ENCODE data around the gene CXXC1.
"Not testable (repeated sequence)": the region's sequence is repeated elsewhere in the genome, so short reads cannot be mapped to it uniquely, and the experiment has no call there.

CXXC1 gene

GRCh38 chr18:50289108-50289443 is 1.6 kb upstream of the CXXC1 start:
- no peak for TF ChIP-seq CTCF (IDR thresholded peaks at IDR 0.05)
- H3K4me3 ChIP-seq (ENCODE audit: low read depth in 1 of 2, low read length in 1 of 2) = no peak overlapping the region
- H3K4me1 ChIP-seq (ENCODE audit: control insufficient read depth in 1 of 2, insufficient read depth in 1 of 2, low read depth in 1 of 2, low read length in 1 of 2) = peaks cover 22 to 24% of the 10 kb centered on the region in 2 experiments
- H3K36me3 ChIP-seq = peaks cover 19% of the 10 kb centered on the region
- no peak overlapping the region for H3K27ac ChIP-seq
- H3K9me3 ChIP-seq = no peaks in the 10 kb centered on the region
- H3K27me3 ChIP-seq = no peaks in the 10 kb centered on the region

- H3K4me1 ChIP-seq (ENCODE audit: control insufficient read depth in 1 of 2, insufficient read depth in 1 of 2, low read depth in 1 of 2, low read length in 1 of 2) = peaks cover 22 to 24% of the 10 kb centered on the region in 2 experiments
- peak overlapping the region; percentile 92 for H3K4me3 ChIP-seq (ENCODE audit: low read depth in 1 of 2, low read length in 1 of 2)
- not testable (repeated sequence) for H3K9me3 ChIP-seq, H3K27me3 ChIP-seq
- H3K27ac ChIP-seq = peak overlapping the region; percentile 80
- peaks cover 25% of the 10 kb centered on the region for H3K36me3 ChIP-seq
Observed at GRCh38 chr18:50288348-50289107, 1.0 kb upstream of the CXXC1 start.

GRCh38 chr18:50287028-50287440 is 458 bp downstream of the CXXC1 start:
- H3K27me3 ChIP-seq = no peaks in the 10 kb centered on the region
- H3K4me1 ChIP-seq (ENCODE audit: control insufficient read depth in 1 of 2, insufficient read depth in 1 of 2, low read depth in 1 of 2, low read length in 1 of 2) = peaks cover 24 to 26% of the 10 kb centered on the region in 2 experiments
- H3K9me3 ChIP-seq = no peaks in the 10 kb centered on the region
- H3K36me3 ChIP-seq = peaks cover 37% of the 10 kb centered on the region
- no peak for TF ChIP-seq CTCF (IDR thresholded peaks at IDR 0.05)
- H3K4me3 ChIP-seq (ENCODE audit: low read depth in 1 of 2, low read length in 1 of 2) = peak overlapping the region; percentile 92
- peak overlapping the region; percentile 80 for H3K27ac ChIP-seq

- peak overlapping the region; percentile 80 for H3K27ac ChIP-seq
- TF ChIP-seq CTCF (IDR thresholded peaks at IDR 0.05) = no peak
- H3K9me3 ChIP-seq = no peaks in the 10 kb centered on the region
- H3K4me3 ChIP-seq (ENCODE audit: low read depth in 1 of 2, low read length in 1 of 2) = peak overlapping the region; percentile 92
- H3K27me3 ChIP-seq = no peaks in the 10 kb centered on the region
- peaks cover 37% of the 10 kb centered on the region for H3K36me3 ChIP-seq
- peaks cover 27 to 28% of the 10 kb centered on the region in 2 experiments for H3K4me1 ChIP-seq (ENCODE audit: control insufficient read depth in 1 of 2, insufficient read depth in 1 of 2, low read depth in 1 of 2, low read length in 1 of 2)
Observed at GRCh38 chr18:50286391-50287027, 983 bp downstream of the CXXC1 start.

- H3K36me3 ChIP-seq = peaks cover 37% of the 10 kb centered on the region
- no peak overlapping the region for H3K27ac ChIP-seq
- no peaks in the 10 kb centered on the region for H3K27me3 ChIP-seq
- peaks cover 29 to 33% of the 10 kb centered on the region in 2 experiments for H3K4me1 ChIP-seq (ENCODE audit: control insufficient read depth in 1 of 2, insufficient read depth in 1 of 2, low read depth in 1 of 2, low read length in 1 of 2)
- no peak overlapping the region for H3K4me3 ChIP-seq (ENCODE audit: low read depth in 1 of 2, low read length in 1 of 2)
- TF ChIP-seq CTCF (IDR thresholded peaks at IDR 0.05) = no peak
- no peaks in the 10 kb centered on the region for H3K9me3 ChIP-seq
Observed at GRCh38 chr18:50285631-50286321, 1.7 kb downstream of the CXXC1 start.

- Histone ChIP-seq H3K9me3 (no peaks in the 10 kb centered on the region), H3K4me3 (ENCODE audit: low read depth in 1 of 2, low read length in 1 of 2) (no peak overlapping the region), H3K36me3 (peaks cover 37% of the 10 kb centered on the region), H3K4me1 (ENCODE audit: control insufficient read depth in 1 of 2, insufficient read depth in 1 of 2, low read depth in 1 of 2, low read length in 1 of 2) (peaks cover 36 to 40% of the 10 kb centered on the region in 2 experiments), H3K27ac (no peak overlapping the region), H3K27me3 (no peaks in the 10 kb centered on the region)
- no peak for TF ChIP-seq CTCF (IDR thresholded peaks at IDR 0.05)
Observed at GRCh38 chr18:50285071-50285470, 2.4 kb downstream of the CXXC1 start.

Measured in neutrophil (primary cell).